Stimulated activated CD8-positive, alpha-beta memory T cell treated with anti-CD3 and anti-CD28 coated beads, Interleukin-12 subunit alpha, Interleukin-12 subunit beta, amount 100 ng/mL, for 1 hour (primary cell): ENCODE results near the gene B3GNT2.
"Not testable (repeated sequence)": the region's sequence is repeated elsewhere in the genome, so short reads cannot be mapped to it uniquely, and the experiment has no call there.

Experiments used
- DNase-seq: peaks from one replicate; pipeline ENCODE4 v3.0.0-alpha.2; 2020; ENCODE audit warnings: low read depth

The B3GNT2 gene

DNA sequence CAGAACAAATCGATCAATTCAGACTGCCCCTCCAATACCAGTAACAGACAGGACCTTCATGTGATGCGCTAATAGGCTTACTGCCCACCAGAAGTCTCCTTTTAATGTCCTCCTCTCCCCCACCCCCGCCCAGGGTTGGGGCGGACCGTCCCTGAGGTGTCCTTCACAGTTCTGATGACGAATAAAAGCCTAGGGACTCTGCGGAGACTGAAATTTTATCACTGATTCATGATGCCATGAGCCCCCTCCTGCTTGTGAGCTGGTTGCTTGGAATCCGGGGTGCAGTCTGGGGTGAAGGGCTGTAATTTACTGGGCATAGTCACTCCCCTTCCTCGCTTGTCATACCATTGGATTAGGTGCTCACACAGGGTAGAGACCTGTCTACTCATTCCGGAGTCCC is 42.3 kb downstream of the B3GNT2 start:
- no peak for DNase-seq

DNA sequence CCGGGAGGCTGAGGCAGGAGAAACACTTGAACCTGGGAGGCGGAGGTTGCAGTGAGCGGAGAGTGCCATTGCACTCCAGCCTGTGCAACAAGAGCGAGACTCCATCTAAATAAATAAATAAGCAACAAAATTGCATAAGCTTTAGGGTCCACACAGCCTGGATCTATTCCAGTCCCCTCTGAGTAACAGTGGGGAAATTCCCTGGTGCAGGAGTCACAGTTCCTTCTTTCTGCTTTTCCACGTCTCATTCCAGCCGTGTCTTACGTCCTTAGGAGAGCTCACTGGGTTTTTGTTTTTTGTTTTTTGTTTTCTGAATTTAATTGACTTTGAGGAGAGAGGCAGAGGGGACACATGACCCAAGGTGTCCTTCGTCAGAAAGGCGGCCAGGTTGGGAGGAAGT is 44.6 kb downstream of the B3GNT2 start:
- no peak for DNase-seq

DNA sequence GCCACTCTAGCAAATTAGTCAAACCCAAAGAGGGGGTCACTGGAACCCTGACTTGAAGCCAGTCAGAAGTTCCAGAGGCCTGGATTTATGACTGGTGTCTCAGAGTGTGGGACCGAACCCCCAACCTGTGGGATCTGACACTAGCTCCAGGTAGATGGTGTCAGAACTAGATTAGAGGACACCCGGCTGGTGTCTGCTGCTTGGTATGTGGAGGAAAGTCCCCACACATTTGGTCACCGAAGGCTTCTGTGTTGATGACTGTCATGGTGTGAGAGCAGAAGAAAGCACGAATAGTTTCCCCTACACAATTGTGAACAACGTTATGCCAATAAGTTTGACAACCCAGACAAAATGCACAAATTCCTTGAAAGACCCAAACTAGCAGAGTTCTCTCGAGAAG is 48.1 kb downstream of the B3GNT2 start:
- DNase-seq: no peak

DNA sequence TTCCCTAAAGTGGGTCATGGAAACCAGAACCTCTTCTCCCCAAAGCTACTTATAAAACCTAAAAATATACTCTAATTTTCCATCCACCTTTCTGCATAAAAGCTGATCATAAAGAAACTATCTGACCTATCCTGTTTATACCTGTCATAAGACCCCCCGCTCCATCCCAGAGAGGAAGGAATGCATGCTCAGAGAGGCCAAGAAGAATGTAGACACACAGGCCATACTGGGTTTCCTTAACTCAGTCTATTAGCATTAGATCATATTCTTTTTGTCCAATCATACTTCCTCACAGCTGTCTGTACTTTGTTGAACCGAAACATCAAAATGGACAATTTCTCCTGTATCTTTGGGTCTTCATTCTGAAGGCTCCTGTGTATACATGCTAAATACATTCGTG is 52.3 kb downstream of the B3GNT2 start:
- no peak for DNase-seq

DNA sequence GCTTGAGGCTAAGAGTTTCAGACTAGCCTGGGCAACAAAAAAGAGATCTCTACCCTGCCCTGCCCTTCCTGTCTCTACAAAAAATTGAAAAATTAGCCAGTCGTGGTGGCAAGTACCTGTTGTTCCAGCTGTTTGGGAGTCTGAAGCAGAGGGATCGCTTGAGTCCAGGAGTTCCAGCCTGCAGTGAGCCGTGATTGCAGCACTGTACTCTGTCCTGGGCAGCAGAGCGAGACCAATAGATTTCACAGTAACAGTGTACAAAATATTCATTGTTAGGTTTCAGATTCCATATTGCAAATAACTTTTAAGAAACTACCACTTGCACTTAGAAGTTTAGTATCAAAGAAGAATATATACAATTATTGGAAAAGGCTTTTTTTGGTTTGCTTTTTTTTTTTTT is 54.3 kb downstream of the B3GNT2 start:
- no peak for DNase-seq

DNA sequence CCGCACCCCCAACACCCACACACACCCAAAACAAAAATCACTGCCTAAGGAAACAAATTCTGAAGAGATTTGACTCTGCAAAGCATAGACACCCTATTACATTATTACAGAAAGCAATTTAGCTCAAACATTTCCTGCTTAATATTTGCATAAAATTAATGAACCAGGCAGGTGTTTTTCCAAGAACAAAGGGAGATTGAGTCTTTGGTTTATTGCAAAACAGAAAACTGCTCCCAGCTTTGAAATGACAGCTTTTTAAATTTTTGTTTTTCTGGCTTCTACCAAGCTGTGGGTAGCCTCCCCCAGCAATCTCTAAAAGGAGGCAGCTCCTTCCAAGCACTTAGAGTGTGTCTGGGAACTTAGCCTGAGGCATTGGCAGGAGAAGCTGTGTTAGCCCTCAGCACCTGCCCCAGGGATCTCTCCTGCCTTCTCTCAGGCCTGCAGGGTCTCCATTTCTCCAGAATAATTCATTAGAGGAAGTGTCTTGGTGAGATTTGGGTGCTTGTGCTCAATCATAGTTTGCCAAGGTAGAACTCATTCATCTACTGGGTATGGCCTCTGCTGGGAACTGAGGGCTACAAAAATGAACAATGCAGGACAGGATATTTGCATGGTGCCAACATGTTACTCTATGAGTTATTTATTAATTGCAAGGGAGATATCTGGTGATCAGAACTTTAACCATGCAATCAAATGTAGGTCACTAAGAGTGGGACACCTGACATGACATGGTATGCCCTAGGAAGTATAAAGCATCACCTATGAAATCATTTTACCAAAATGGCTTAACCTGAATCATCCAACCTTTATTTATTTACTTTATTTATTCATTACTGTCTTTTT is 58.7 kb downstream of the B3GNT2 start:
- DNase-seq: no peak

DNA sequence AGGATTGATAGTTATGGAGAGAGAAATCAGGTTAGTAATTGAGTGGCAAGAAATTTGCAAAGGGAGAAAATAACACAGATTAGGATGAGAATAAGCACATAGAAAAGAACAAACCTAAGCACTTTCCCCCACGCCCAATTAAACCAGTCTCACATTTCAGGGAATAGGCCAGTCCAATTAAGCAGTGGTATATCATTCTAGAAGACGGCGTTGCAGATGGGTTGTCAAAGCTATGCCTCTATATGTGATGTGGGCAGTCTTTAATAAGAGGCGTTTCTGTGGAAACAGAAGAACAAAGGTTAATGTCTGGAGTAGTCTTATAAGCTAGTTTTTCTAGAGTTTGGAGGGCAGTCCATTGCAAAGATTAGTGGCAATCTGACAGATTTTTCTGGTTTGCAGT is 61.6 kb downstream of the B3GNT2 start:
- DNase-seq: no peak

DNA sequence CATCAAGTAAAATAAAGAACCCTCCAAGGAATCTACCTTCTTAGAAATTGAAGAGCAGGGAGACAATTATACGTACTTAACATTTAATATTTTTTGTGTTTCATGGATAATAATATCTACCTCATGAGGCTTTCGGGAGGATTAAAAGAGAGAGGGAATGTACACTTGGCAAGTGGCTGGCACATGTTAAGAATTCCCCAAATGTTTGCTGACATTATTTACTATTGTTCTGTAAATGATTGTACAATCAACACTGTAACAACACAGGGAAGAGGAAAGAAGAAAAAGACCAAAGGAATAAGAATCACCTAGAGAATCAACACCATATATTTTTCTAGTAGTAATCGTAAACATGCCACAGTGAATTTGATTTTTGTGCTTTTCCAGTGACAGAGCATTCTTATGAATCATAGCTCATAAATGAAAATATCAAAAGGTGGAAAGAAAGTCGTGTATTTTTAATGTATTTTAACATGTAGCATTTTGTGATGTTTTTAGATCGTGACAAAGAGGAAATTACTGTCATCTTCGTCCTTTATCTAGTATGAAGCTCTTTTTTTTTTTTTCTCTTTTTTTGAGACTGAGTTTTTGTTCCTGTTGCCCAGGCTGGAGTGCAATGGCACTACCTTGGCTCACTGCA is 67.3 kb downstream of the B3GNT2 start:
- no peak for DNase-seq

DNA sequence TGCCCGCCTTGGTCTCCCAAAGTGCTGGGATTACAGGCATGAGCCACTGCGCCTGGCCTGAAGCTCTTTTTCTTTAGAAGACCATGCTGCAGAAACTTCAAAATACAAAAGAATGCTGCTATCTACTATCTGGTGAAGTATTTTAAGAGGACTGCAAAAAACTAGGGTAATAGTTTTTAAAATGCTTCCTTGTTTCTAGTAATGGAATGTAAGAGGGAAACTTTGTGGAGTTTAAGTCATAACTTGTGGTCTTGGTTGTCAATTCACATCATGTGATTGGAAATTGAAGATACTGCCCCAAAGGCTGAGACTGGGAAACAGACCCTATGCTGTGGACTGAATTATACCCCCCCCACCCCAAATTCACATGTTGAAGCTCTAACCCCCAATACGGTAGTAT is 68.3 kb downstream of the B3GNT2 start:
- no peak for DNase-seq

DNA sequence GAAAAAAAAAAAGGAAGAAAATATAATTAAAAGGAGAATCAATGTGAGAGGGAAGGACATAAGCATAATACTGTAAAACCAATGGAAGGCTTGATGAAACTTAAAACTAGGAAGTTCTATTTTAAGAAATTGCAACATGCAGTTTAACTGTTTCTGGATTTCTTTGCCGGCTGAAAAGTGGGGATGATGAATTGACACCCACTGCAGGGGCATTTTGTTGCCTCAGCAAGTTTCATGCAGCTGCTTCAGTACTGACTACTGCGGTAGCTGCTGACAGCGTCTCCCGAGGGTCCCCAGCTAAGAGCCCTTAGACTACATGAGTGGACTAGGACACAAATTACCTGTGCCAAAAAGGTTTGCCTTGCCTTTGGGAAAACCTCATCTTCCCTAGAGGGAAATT is 69.2 kb downstream of the B3GNT2 start:
- no peak for DNase-seq

DNA sequence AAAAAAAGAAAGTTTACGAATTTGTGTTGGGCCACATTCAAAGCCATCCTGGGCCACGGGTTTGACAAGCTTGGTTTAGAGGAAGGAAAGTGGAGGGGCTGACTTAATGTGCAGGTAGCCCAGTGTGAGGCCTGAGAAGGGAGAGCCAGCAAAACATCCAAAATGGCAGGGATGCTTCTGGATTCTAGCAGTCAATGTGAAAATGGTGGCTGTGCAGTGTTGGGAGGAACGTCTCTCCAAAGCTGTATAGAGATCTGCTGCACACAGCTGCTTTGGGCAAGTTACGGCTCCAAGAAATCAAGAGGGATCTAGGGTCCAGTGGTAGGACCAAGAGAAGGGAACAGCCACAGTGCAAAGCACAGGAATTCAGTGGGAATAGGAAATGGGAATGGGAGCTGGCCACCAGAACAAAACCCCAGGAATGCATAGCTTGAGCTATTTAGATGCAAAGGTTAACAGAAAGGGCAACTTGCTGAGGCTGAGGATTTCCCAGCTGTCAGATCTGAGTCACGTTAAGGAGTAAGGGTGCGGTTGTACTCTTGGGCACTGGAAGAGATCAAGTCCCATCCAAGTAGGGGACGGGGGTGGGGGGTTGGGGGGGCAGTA is 70.6 kb downstream of the B3GNT2 start:
- DNase-seq: no peak

DNA sequence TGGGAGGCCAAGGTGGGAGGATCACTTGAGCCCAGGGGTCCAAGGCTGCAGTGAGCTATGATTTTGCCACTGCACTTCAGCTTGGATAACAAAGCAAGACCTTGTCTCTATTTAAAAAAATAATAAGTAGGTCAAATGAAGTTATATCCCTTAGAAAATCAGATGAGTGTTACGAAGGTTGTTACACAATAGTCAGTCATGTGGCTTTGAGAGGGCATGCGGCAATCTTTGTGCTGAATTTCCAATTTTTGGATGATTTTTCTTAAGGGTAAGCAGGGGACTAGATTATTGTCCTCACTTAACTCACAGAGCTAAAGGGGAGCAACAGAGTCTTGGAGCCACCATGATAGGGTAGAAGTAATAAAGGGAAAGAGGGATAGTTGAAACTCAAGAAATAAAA is 71.8 kb downstream of the B3GNT2 start:
- no peak for DNase-seq

DNA sequence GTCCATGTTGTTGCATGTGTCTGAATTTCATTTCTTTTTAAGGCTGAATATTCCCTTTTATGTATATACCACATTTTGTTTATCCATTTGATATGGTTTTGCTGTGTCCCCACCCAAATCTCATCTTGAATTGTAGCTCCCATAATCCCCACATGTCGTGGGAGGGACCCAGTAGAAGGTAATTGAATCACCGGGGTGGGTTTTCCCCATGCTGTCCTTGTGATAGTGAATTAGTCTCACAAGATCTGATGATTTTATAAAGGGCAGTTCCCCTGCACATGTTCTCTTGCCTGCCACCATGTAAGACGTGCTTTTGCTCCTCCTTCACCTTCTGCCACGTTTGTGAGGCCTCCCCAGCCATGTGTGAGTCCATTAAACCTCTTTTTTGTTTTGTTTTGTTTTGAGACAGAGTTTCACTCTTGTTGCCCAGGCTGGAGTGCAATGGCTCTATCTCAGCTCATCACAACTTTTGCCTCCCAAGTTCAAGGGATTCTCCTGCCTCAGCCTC is 72.8 kb downstream of the B3GNT2 start:
- not testable (repeated sequence) for DNase-seq

DNA sequence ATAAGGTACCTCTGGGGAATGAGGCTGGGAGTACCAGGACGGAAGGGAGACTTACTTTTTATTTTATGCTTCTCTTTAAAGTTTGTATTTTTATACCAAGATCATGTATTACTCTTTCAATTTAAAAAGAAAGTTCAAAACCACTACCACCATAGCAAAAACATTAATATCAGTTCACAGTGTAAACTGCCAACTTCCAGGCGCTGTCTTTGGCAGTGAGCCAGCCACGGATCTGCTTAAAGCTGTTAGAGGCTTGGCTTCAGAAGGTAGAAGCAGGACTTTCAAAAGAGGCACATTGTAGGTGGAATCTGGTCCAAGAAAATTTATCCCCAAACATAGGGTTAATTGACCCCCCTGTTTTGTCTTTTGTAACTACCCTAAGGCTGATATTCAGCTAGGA is 74.8 kb downstream of the B3GNT2 start:
- DNase-seq: no peak
